Neural progenitor cell (in vitro differentiated cells): ENCODE data around the gene CALU. TPM values are rescaled to one million over a fixed set of nuclear protein-coding genes. Genes with fewer than 3 reads are reported as not detected.
A peak's percentile ranks its signal among the peaks of the same experiment; 100 is the strongest.

Experiments used
- DNase-seq: peaks from one replicate; pipeline ENCODE4 v3.0.0-alpha.2; 2016; ENCODE audit warnings: low spot score
- H2AFZ ChIP-seq: fragments of 200-600 bp; sonication (generic); replicated peaks from 2 replicates; pipeline ENCODE4 v1.6.1; 2016; ENCODE audit warnings: antibody characterized with exemption
- H3F3A ChIP-seq: fragments of 200-600 bp; sonication (generic); 2 replicates; pipeline ENCODE4 v1.6.1; 2016; ENCODE audit warnings: antibody characterized with exemption, low read depth
- H3K27ac ChIP-seq: fragments of 200-600 bp; sonication (generic); 2 replicates; pipeline ENCODE4 v1.5.1; 2016; ENCODE audit warnings: mild to moderate bottlenecking
- H3K27me3 ChIP-seq: fragments of 200-600 bp; sonication (generic); 2 replicates; pipeline ENCODE4 v1.6.1; 2016; ENCODE audit warnings: mild to moderate bottlenecking, moderate library complexity
- H3K36me3 ChIP-seq: fragments of 200-600 bp; sonication (generic); 2 replicates; pipeline ENCODE4 v1.5.1; 2016
- H3K4me1 ChIP-seq: fragments of 200-600 bp; sonication (generic); 2 replicates; pipeline ENCODE4 v1.6.1; 2016; ENCODE audit warnings: mixed run types
- H3K4me2 ChIP-seq: fragments of 200-600 bp; sonication (generic); 2 replicates; pipeline ENCODE4 v1.6.1; 2016
- H3K4me3 ChIP-seq: fragments of 200-600 bp; sonication (generic); 2 replicates; pipeline ENCODE4 v1.5.1; 2016
- H3K79me2 ChIP-seq: fragments of 200-600 bp; sonication (generic); 2 replicates; pipeline ENCODE4 v1.6.1; 2016; ENCODE audit warnings: low read depth
- H3K9ac ChIP-seq: fragments of 200-600 bp; sonication (generic); 2 replicates; pipeline ENCODE4 v1.6.1; 2016
- H3K9me3 ChIP-seq: fragments of 200-600 bp; sonication (generic); 2 replicates; pipeline ENCODE4 v1.5.1; 2016; ENCODE audit warnings: low read depth
- H4K20me1 ChIP-seq: fragments of 200-600 bp; sonication (generic); 2 replicates; pipeline ENCODE4 v1.6.1; 2016; ENCODE audit warnings: low read depth
- H3K27ac Mint-ChIP-seq: 3 replicates; pipeline ENCODE4 v1.8.0; 2021; ENCODE audit warnings: mixed read lengths
- H3K27me3 Mint-ChIP-seq: 2 replicates; pipeline ENCODE4 v1.8.0; 2022; ENCODE audit warnings: low read depth, mild to moderate bottlenecking, inconsistent platforms, moderate library complexity, mixed read lengths; ENCODE audit not compliant: insufficient read depth
- H3K36me3 Mint-ChIP-seq: 3 replicates; pipeline ENCODE4 v1.8.0; 2021; ENCODE audit warnings: mixed read lengths
- H3K4me1 Mint-ChIP-seq: 3 replicates; pipeline ENCODE4 v1.8.0; 2021; ENCODE audit warnings: mixed read lengths
- H3K4me3 Mint-ChIP-seq: 3 replicates; pipeline ENCODE4 v1.8.0; 2021; ENCODE audit warnings: mild to moderate bottlenecking, moderate library complexity, mixed read lengths
- H3K9me3 Mint-ChIP-seq: 3 replicates; pipeline ENCODE4 v1.8.0; 2020; ENCODE audit warnings: mixed read lengths
- CTCF ChIP-seq: fragments of 200-600 bp; sonication (generic); IDR thresholded peaks from 2 replicates; pipeline ENCODE4 v1.5.1; 2017; ENCODE audit warnings: antibody characterized with exemption, mild to moderate bottlenecking
- EZH2 ChIP-seq: fragments of 200-600 bp; sonication (generic); IDR thresholded peaks from 2 replicates; pipeline ENCODE4 v1.6.1; 2017; ENCODE audit warnings: antibody characterized with exemption, mild to moderate bottlenecking, moderate library complexity
- EZH2phosphoT487 ChIP-seq: fragments of 200-600 bp; sonication (generic); IDR thresholded peaks from 2 replicates; pipeline ENCODE4 v1.6.1; 2017; ENCODE audit warnings: antibody characterized with exemption
- total RNA-seq: library from RNA; depleted of rRNA; stranded (reverse); fragments of >200 nt; gene quantifications from 2 replicates; pipeline ENCODE4 v1.2.3, GENCODE V29; 2015; ENCODE audit warnings: low replicate concordance

Gene CALU
- total RNA-seq, 1 donor from 2014 or later = 234 TPM

GRCh38 chr7:128801667-128802418 lies 62.7 kb downstream of the CALU start:
- no peaks in the 10 kb centered on the region for H3K9me3 ChIP-seq
- peaks cover 12% of the 10 kb centered on the region for H3F3A ChIP-seq
- DNase-seq = no peak
- peaks cover 11% of the 10 kb centered on the region for H4K20me1 ChIP-seq
- no peaks in the 10 kb centered on the region for H3K4me1 Mint-ChIP-seq
- no peak overlapping the region for H3K27ac ChIP-seq
- no peaks in the 10 kb centered on the region for H3K9me3 Mint-ChIP-seq
- no peak overlapping the region for H3K27ac Mint-ChIP-seq
- H3K79me2 ChIP-seq = no peaks in the 10 kb centered on the region
- H2AFZ ChIP-seq = no peak overlapping the region
- H3K27me3 Mint-ChIP-seq = peaks cover 2% of the 10 kb centered on the region
- TF ChIP-seq CTCF = no peak
- TF ChIP-seq EZH2 = no peak
- no peak for TF ChIP-seq EZH2phosphoT487
- peaks cover 10% of the 10 kb centered on the region for H3K4me1 ChIP-seq
- H3K36me3 Mint-ChIP-seq = peaks cover 28% of the 10 kb centered on the region
- H3K9ac ChIP-seq = no peak overlapping the region
- no peak overlapping the region for H3K4me3 ChIP-seq
- H3K4me3 Mint-ChIP-seq = no peak overlapping the region
- no peaks in the 10 kb centered on the region for H3K27me3 ChIP-seq
- peaks cover 14% of the 10 kb centered on the region for H3K36me3 ChIP-seq
- no peak overlapping the region for H3K4me2 ChIP-seq

GRCh38 chr7:128804484-128804883 lies 65.3 kb downstream of the CALU start:
- peaks cover 2% of the 10 kb centered on the region for H3K27me3 Mint-ChIP-seq
- Histone ChIP-seq H3K4me2 (peak overlapping the region; percentile 43), H3K27me3 (no peaks in the 10 kb centered on the region), H3K4me3 (no peak overlapping the region), H3K4me1 (peaks cover 10% of the 10 kb centered on the region), H3K36me3 (peaks cover 6% of the 10 kb centered on the region), H2AFZ (no peak overlapping the region), H3K9ac (no peak overlapping the region), H4K20me1 (peaks cover 11% of the 10 kb centered on the region), H3F3A (peaks cover 11% of the 10 kb centered on the region), H3K79me2 (no peaks in the 10 kb centered on the region), H3K27ac (peak overlapping the region; percentile 59), H3K9me3 (no peaks in the 10 kb centered on the region)
- TF ChIP-seq EZH2 (no peak), CTCF (no peak), EZH2phosphoT487 (no peak)
- DNase-seq = no peak
- no peaks in the 10 kb centered on the region for H3K9me3 Mint-ChIP-seq
- no peaks in the 10 kb centered on the region for H3K4me1 Mint-ChIP-seq
- H3K4me3 Mint-ChIP-seq = no peak overlapping the region
- peaks cover 24% of the 10 kb centered on the region for H3K36me3 Mint-ChIP-seq
- H3K27ac Mint-ChIP-seq = no peak overlapping the region

- Mint-ChIP-seq H3K36me3 (peaks cover 28% of the 10 kb centered on the region), H3K27me3 (peaks cover 2% of the 10 kb centered on the region), H3K9me3 (no peaks in the 10 kb centered on the region), H3K4me1 (no peaks in the 10 kb centered on the region), H3K4me3 (no peak overlapping the region), H3K27ac (peak overlapping the region; percentile 58)
- Histone ChIP-seq H3K27ac (no peak overlapping the region), H3K27me3 (no peaks in the 10 kb centered on the region), H3K4me2 (no peak overlapping the region), H3K9ac (no peak overlapping the region), H3K4me3 (no peak overlapping the region), H3K4me1 (peaks cover 10% of the 10 kb centered on the region), H4K20me1 (peaks cover 11% of the 10 kb centered on the region), H2AFZ (no peak overlapping the region), H3K36me3 (peaks cover 6% of the 10 kb centered on the region), H3F3A (peaks cover 12% of the 10 kb centered on the region), H3K9me3 (no peaks in the 10 kb centered on the region), H3K79me2 (no peaks in the 10 kb centered on the region)
- TF ChIP-seq CTCF (no peak), EZH2phosphoT487 (no peak), EZH2 (no peak)
- DNase-seq = no peak
Measured at GRCh38 chr7:128805225-128805624, 66.1 kb downstream of the CALU start.
